ENCODE data around the gene CHRNA5.

The CHRNA5 gene

GRCh38 chr15:78565951-78566774 lies 843 bp downstream of the CHRNA5 start:
- Histone ChIP-seq H3K9me3 (ENCODE audit: control insufficient read depth in 1 of 2, low read length in 2 of 2) (no peaks in the 10 kb centered on the region), H3K27me3 (ENCODE audit: low read depth, low read length) (no peaks in the 10 kb centered on the region), H3K36me3 (ENCODE audit: control insufficient read depth in 1 of 2, insufficient read depth in 2 of 2, low read length in 2 of 2) (no peaks in the 10 kb centered on the region), H3K27ac (ENCODE audit: low read length) (no peak overlapping the region), H3K4me3 (ENCODE audit: low read depth in 1 of 2, low read length in 2 of 2) (peak overlapping the region; percentile 77 to 78), H3K4me1 (ENCODE audit: control insufficient read depth in 1 of 2, insufficient read depth in 2 of 2, low read length in 2 of 2) (peaks cover 0 to 12% of the 10 kb centered on the region in 2 donors)

DNA sequence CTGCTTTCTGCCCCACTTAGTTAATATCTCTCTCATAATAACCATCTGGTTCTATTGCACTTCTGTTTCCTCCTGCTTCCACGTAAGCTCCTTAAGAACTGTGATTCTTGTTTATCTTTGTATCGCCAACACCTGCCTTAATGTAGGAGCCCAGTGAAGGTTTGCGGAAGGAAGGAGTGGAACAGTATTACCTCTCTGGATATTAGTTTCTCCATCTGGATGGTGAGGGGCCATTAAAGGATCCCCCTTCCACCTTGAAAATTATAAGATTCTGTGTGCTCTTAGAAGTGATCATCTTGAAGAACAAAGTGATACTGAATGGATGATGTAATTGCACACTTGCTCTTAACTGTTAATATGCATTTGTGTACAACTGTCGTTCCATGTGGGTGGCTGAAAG lies 2.2 kb downstream of the CHRNA5 start:
- Histone ChIP-seq H3K27ac (ENCODE audit: low read length) (no peak overlapping the region), H3K4me3 (ENCODE audit: low read depth in 1 of 2, low read length in 2 of 2) (no peak overlapping the region), H3K4me1 (ENCODE audit: control insufficient read depth in 1 of 2, insufficient read depth in 2 of 2, low read length in 2 of 2) (peaks cover 0 to 12% of the 10 kb centered on the region in 2 donors), H3K36me3 (ENCODE audit: control insufficient read depth in 1 of 2, insufficient read depth in 2 of 2, low read length in 2 of 2) (no peaks in the 10 kb centered on the region), H3K9me3 (ENCODE audit: control insufficient read depth in 1 of 2, low read length in 2 of 2) (no peaks in the 10 kb centered on the region), H3K27me3 (ENCODE audit: low read depth, low read length) (no peaks in the 10 kb centered on the region)

GRCh38 chr15:78570710-78571109 lies 5.4 kb downstream of the CHRNA5 start:
- no peak overlapping the region for H3K27ac ChIP-seq (ENCODE audit: low read length)
- H3K27me3 ChIP-seq (ENCODE audit: low read depth, low read length) = no peaks in the 10 kb centered on the region
- H3K4me3 ChIP-seq (ENCODE audit: low read depth in 1 of 2, low read length in 2 of 2) = no peak overlapping the region
- no peaks in the 10 kb centered on the region for H3K9me3 ChIP-seq (ENCODE audit: control insufficient read depth in 1 of 2, low read length in 2 of 2)
- H3K4me1 ChIP-seq (ENCODE audit: control insufficient read depth in 1 of 2, insufficient read depth in 2 of 2, low read length in 2 of 2) = peaks cover 0 to 6% of the 10 kb centered on the region in 2 donors
- H3K36me3 ChIP-seq (ENCODE audit: control insufficient read depth in 1 of 2, insufficient read depth in 2 of 2, low read length in 2 of 2) = no peaks in the 10 kb centered on the region

GRCh38 chr15:78571382-78571781 lies 6.1 kb downstream of the CHRNA5 start:
- H3K9me3 ChIP-seq (ENCODE audit: control insufficient read depth in 1 of 2, low read length in 2 of 2) = no peaks in the 10 kb centered on the region
- no peaks in the 10 kb centered on the region for H3K36me3 ChIP-seq (ENCODE audit: control insufficient read depth in 1 of 2, insufficient read depth in 2 of 2, low read length in 2 of 2)
- no peaks in the 10 kb centered on the region for H3K27me3 ChIP-seq (ENCODE audit: low read depth, low read length)
- H3K27ac ChIP-seq (ENCODE audit: low read length) = no peak overlapping the region
- no peak overlapping the region for H3K4me3 ChIP-seq (ENCODE audit: low read depth in 1 of 2, low read length in 2 of 2)
- peaks cover 0 to under 1% of the 10 kb centered on the region in 2 donors for H3K4me1 ChIP-seq (ENCODE audit: control insufficient read depth in 1 of 2, insufficient read depth in 2 of 2, low read length in 2 of 2)

DNA sequence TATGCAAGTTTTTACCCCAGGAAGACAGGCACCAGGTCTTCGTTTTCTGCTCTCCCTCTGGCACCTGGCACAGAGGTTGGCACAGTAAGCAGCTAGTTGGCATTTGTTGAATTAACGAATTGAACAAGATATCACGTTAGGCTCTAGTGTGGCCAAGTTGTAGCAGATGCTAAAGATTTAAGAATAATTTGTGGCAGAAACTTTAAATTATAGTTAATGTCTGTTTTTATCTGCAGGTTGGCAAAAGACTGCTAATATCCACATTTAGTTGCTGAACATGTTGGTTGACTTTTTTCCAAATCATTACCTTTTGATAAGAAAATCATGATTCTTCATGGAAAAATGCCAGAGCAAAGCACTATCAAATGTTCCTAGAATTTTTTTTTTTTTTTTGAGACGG lies 8.1 kb downstream of the CHRNA5 start:
- H3K4me1 ChIP-seq (ENCODE audit: control insufficient read depth in 1 of 2, insufficient read depth in 2 of 2, low read length in 2 of 2) = no peaks in the 10 kb centered on the region
- H3K9me3 ChIP-seq (ENCODE audit: control insufficient read depth in 1 of 2, low read length in 2 of 2) = no peaks in the 10 kb centered on the region
- no peaks in the 10 kb centered on the region for H3K36me3 ChIP-seq (ENCODE audit: control insufficient read depth in 1 of 2, insufficient read depth in 2 of 2, low read length in 2 of 2)
- no peak overlapping the region for H3K4me3 ChIP-seq (ENCODE audit: low read depth in 1 of 2, low read length in 2 of 2)
- H3K27me3 ChIP-seq (ENCODE audit: low read depth, low read length) = no peaks in the 10 kb centered on the region
- H3K27ac ChIP-seq (ENCODE audit: low read length) = no peak overlapping the region

DNA sequence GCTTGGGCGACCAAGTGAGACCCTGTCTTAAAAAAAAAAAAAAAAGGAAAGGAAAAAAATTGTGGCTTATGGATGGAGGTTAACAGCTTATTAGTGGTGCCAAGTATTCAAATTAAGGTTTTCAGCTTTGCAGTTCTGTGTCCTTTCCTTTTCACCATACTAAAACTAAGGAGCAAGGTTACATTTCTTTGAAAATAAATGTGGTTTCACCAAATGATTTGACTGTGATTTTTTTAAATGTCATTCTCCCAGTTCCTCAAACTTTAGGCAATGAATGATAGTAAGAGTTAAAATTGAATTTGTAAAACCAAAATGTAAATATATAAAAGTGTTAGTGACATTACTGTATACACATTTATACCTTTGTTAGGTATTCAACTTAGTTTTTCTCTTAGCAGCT lies 9.6 kb downstream of the CHRNA5 start:
- H3K4me3 ChIP-seq (ENCODE audit: low read depth in 1 of 2, low read length in 2 of 2) = no peak overlapping the region
- no peak overlapping the region for H3K27ac ChIP-seq (ENCODE audit: low read length)
- H3K4me1 ChIP-seq (ENCODE audit: control insufficient read depth in 1 of 2, insufficient read depth in 2 of 2, low read length in 2 of 2) = no peaks in the 10 kb centered on the region
- H3K27me3 ChIP-seq (ENCODE audit: low read depth, low read length) = no peaks in the 10 kb centered on the region
- H3K9me3 ChIP-seq (ENCODE audit: control insufficient read depth in 1 of 2, low read length in 2 of 2) = no peaks in the 10 kb centered on the region
- H3K36me3 ChIP-seq (ENCODE audit: control insufficient read depth in 1 of 2, insufficient read depth in 2 of 2, low read length in 2 of 2) = no peaks in the 10 kb centered on the region

- Histone ChIP-seq H3K27ac (ENCODE audit: low read length) (no peak overlapping the region), H3K4me1 (ENCODE audit: control insufficient read depth in 1 of 2, insufficient read depth in 2 of 2, low read length in 2 of 2) (no peaks in the 10 kb centered on the region), H3K27me3 (ENCODE audit: low read depth, low read length) (no peaks in the 10 kb centered on the region), H3K4me3 (ENCODE audit: low read depth in 1 of 2, low read length in 2 of 2) (no peak overlapping the region), H3K9me3 (ENCODE audit: control insufficient read depth in 1 of 2, low read length in 2 of 2) (no peaks in the 10 kb centered on the region), H3K36me3 (ENCODE audit: control insufficient read depth in 1 of 2, insufficient read depth in 2 of 2, low read length in 2 of 2) (no peaks in the 10 kb centered on the region)
These were observed 32.3 kb downstream of the CHRNA5 start for GRCh38 chr15:78597583-78597982.

DNA sequence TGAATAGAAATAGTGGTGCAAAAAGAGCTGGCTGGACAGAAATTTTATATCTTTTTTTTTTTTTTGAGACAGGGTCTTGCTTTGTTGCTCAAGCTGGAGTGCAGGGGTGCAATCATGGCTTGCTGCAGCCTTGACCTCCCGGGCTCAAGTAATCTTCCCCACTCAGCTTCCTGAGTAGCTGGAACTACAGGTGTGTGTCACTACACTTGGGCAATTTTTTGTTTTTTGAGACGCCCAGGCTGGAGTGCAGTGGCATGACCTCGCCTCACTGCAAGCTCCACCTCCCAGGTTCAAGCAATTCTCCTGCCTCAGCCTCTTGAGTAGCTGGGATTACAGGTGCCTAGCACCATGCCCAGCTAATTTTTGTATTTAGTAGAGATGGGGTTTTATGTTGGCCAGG lies 33.0 kb downstream of the CHRNA5 start:
- H3K4me3 ChIP-seq (ENCODE audit: low read depth in 1 of 2, low read length in 2 of 2) = no peak overlapping the region
- H3K27me3 ChIP-seq (ENCODE audit: low read depth, low read length) = no peaks in the 10 kb centered on the region
- no peaks in the 10 kb centered on the region for H3K36me3 ChIP-seq (ENCODE audit: control insufficient read depth in 1 of 2, insufficient read depth in 2 of 2, low read length in 2 of 2)
- no peaks in the 10 kb centered on the region for H3K9me3 ChIP-seq (ENCODE audit: control insufficient read depth in 1 of 2, low read length in 2 of 2)
- no peaks in the 10 kb centered on the region for H3K4me1 ChIP-seq (ENCODE audit: control insufficient read depth in 1 of 2, insufficient read depth in 2 of 2, low read length in 2 of 2)
- no peak overlapping the region for H3K27ac ChIP-seq (ENCODE audit: low read length)

- H3K4me1 ChIP-seq (ENCODE audit: control insufficient read depth in 1 of 2, insufficient read depth in 2 of 2, low read length in 2 of 2) = no peaks in the 10 kb centered on the region
- H3K4me3 ChIP-seq (ENCODE audit: low read depth in 1 of 2, low read length in 2 of 2) = no peak overlapping the region
- H3K36me3 ChIP-seq (ENCODE audit: control insufficient read depth in 1 of 2, insufficient read depth in 2 of 2, low read length in 2 of 2) = no peaks in the 10 kb centered on the region
- no peak overlapping the region for H3K27ac ChIP-seq (ENCODE audit: low read length)
- H3K27me3 ChIP-seq (ENCODE audit: low read depth, low read length) = no peaks in the 10 kb centered on the region
- H3K9me3 ChIP-seq (ENCODE audit: control insufficient read depth in 1 of 2, low read length in 2 of 2) = no peaks in the 10 kb centered on the region
These were observed 33.9 kb downstream of the CHRNA5 start for GRCh38 chr15:78599189-78599588.

DNA sequence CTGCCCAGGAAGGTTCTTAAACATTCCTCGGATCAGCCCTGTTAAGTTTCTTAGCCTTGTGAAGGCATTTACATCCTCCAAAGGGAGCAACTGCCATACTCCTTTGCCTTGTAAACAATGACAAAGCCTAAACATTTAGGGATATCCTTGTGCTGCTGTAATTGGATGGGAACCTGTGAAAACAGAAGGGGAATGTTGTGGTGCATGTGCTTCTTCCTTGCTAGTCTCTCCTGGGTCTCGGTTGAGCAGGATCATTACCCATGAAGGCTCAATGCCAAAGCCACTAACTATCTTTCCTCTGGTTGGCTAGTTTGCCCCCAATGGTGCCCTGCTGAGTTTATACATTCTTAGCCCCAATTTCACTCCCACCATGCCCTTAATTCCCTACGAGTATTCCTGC lies 38.1 kb downstream of the CHRNA5 start:
- H3K4me3 ChIP-seq (ENCODE audit: low read depth in 1 of 2, low read length in 2 of 2) = no peak overlapping the region
- no peaks in the 10 kb centered on the region for H3K9me3 ChIP-seq (ENCODE audit: control insufficient read depth in 1 of 2, low read length in 2 of 2)
- no peaks in the 10 kb centered on the region for H3K27me3 ChIP-seq (ENCODE audit: low read depth, low read length)
- H3K27ac ChIP-seq (ENCODE audit: low read length) = no peak overlapping the region
- no peaks in the 10 kb centered on the region for H3K4me1 ChIP-seq (ENCODE audit: control insufficient read depth in 1 of 2, insufficient read depth in 2 of 2, low read length in 2 of 2)
- H3K36me3 ChIP-seq (ENCODE audit: control insufficient read depth in 1 of 2, insufficient read depth in 2 of 2, low read length in 2 of 2) = no peaks in the 10 kb centered on the region

DNA sequence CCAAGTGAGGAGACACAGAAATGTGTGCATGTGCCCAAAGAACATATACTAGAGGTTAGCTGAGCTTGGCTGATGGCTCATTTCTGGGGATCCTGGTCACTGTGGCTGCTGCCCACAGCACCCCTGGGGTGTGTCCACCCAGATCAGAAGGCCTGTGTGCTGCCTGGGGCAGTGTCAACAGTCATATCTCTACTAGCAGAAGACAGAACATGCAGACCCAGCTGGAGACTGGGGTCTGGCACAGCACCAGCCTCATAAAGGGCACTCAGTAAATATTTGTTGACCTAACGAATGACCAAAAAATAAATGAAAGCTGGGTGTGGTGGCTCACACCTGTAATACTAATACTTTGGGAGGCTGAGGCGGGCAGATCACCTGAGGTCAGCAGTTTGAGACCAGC lies 39.1 kb downstream of the CHRNA5 start:
- Histone ChIP-seq H3K4me3 (ENCODE audit: low read depth in 1 of 2, low read length in 2 of 2) (no peak overlapping the region), H3K9me3 (ENCODE audit: control insufficient read depth in 1 of 2, low read length in 2 of 2) (no peaks in the 10 kb centered on the region), H3K4me1 (ENCODE audit: control insufficient read depth in 1 of 2, insufficient read depth in 2 of 2, low read length in 2 of 2) (no peaks in the 10 kb centered on the region), H3K27me3 (ENCODE audit: low read depth, low read length) (no peaks in the 10 kb centered on the region), H3K27ac (ENCODE audit: low read length) (no peak overlapping the region), H3K36me3 (ENCODE audit: control insufficient read depth in 1 of 2, insufficient read depth in 2 of 2, low read length in 2 of 2) (no peaks in the 10 kb centered on the region)

- no peaks in the 10 kb centered on the region for H3K9me3 ChIP-seq (ENCODE audit: control insufficient read depth in 1 of 2, low read length in 2 of 2)
- H3K4me3 ChIP-seq (ENCODE audit: low read depth in 1 of 2, low read length in 2 of 2) = no peak overlapping the region
- H3K36me3 ChIP-seq (ENCODE audit: control insufficient read depth in 1 of 2, insufficient read depth in 2 of 2, low read length in 2 of 2) = no peaks in the 10 kb centered on the region
- no peaks in the 10 kb centered on the region for H3K4me1 ChIP-seq (ENCODE audit: control insufficient read depth in 1 of 2, insufficient read depth in 2 of 2, low read length in 2 of 2)
- H3K27me3 ChIP-seq (ENCODE audit: low read depth, low read length) = no peaks in the 10 kb centered on the region
- no peak overlapping the region for H3K27ac ChIP-seq (ENCODE audit: low read length)
These were observed 39.9 kb downstream of the CHRNA5 start for GRCh38 chr15:78605201-78605600.

Data from muscle layer of duodenum (tissue), 2 donors.